ENCODE data around the gene GATA6. TPM values are rescaled to one million over a fixed set of nuclear protein-coding genes. Genes with fewer than 3 reads are reported as not detected.

GATA6 gene
- total RNA-seq, 1 donor from 2014 or later: 0.16 TPM

- DNase-seq: no peak
Observed at GRCh38 chr18:22250026-22250425, 80.6 kb downstream of the GATA6 start.

GRCh38 chr18:22250591-22250996, 81.2 kb downstream of the GATA6 start:
- DNase-seq: no peak

Small RNAs within 50 kb of the gene (small RNA-seq; reads per million reads assigned to genes)
- gene RNU6-702P (not detected), gene RNU6ATAC20P (not detected)

Other genes starting within 250 kb of the GATA6 start
- gene CTAGE1, start 248.3 kb downstream of the GATA6 start, total RNA-seq: not detected